ENCODE measurements around the gene BANF1. TPM values are rescaled to one million over a fixed set of nuclear protein-coding genes. Genes with fewer than 3 reads are reported as not detected.

Gene BANF1
- polyA plus RNA-seq, 1 donor (not counting 4 experiments of a cell fraction or from before 2014, with no cell fraction given), result 154 TPM

DNA sequence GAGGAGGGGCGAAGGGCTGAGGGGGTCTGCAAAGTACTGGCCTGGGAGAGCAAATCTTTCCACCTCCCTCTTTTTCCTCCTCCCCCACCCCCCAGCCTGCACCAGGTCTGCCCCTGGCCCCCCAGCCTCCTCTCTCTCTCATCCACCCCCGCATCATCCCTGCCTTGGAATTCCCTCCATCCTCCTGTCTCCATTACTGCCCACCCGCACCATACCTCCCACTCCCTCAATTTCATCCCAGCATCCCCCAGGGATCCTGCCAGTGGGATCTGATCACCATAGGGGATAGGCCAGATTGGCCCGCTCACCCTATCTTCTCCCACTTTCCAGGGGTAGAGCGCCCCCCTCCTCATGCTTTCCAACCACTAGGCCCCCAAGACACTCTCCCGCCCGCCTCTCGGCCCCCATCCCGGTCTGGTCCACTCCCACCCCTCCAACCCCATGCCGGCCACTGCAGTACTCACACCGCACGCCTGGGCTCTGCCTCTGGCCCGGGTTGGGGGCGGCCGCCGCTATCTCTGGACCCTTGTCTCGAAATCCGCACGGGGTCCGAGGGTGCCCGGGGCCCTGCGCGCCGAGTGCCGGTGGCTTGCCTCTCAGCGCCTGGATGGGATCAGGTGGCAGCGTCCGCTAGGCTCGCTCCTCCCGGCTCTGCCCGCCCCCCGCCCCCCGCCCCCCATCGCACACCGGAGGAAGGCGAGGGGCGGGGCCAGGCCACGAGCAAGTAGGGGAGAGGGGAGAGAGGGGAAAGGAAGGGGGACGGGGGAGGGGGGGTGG, 46.4 kb downstream of the BANF1 start, which contains the start of gene GAL3ST3:
Gene GAL3ST3, minus strand, starts transcription at position 615 of the 777 bp plus-strand sequence. CDS start 3,746 bp downstream, outside the sequence.
- Histone ChIP-seq H3K27me3 (ENCODE audit: control insufficient read depth, extremely low read depth, insufficient read depth, low read length) (peaks cover 11% of the 10 kb centered on the region), H3K4me3 (ENCODE audit: control insufficient read depth in 2 of 3, extremely low read depth in 1 of 3, insufficient read depth in 2 of 3, low read depth in 1 of 3, low read length in 3 of 3) (no peak within 1 kb of the TSS), H3K36me3 (ENCODE audit: control insufficient read depth in 2 of 2, extremely low read depth in 1 of 2, insufficient read depth in 2 of 2, low read length in 2 of 2) (no peaks in the 10 kb centered on the region), H3K79me2 (ENCODE audit: control insufficient read depth, insufficient read depth, low read length) (peaks cover 16% of the 10 kb centered on the region), H2AFZ (ENCODE audit: control insufficient read depth, low read length) (no peak within 1 kb of the TSS), H3K27ac (ENCODE audit: control insufficient read depth, insufficient read depth, low read length) (no peak within 1 kb of the TSS), H3K9me1 (ENCODE audit: control insufficient read depth, extremely low read depth, insufficient read depth, low read length) (no peaks in the 10 kb centered on the region), H4K20me1 (ENCODE audit: control insufficient read depth, extremely low read depth, insufficient read depth, low read length) (no peaks in the 10 kb centered on the region), H3K9me3 (ENCODE audit: control insufficient read depth, low read depth, low read length) (no peaks in the 10 kb centered on the region), H3K4me2 (ENCODE audit: control insufficient read depth, extremely low read depth, insufficient read depth, low read depth, low read length) (no peak within 1 kb of the TSS), H3K4me1 (ENCODE audit: control insufficient read depth, extremely low read depth, insufficient read depth, low read length) (peaks cover 17% of the 10 kb centered on the region), H3K9ac (ENCODE audit: control insufficient read depth, extremely low read depth, insufficient read depth, low read length) (no peak within 1 kb of the TSS)
- no peak for DNase-seq (ENCODE audit: low read depth, low spot score)
- dilution Hi-C loops (cut with MboI; ENCODE audit: extremely low pct_ligation_motif_present, low sequenced_read_pairs), result no loop called here
- TF ChIP-seq EZH2 (IDR thresholded peaks at IDR 0.05; ENCODE audit: low read length), result no peak
- TF ChIP-seq, protein P1, sequence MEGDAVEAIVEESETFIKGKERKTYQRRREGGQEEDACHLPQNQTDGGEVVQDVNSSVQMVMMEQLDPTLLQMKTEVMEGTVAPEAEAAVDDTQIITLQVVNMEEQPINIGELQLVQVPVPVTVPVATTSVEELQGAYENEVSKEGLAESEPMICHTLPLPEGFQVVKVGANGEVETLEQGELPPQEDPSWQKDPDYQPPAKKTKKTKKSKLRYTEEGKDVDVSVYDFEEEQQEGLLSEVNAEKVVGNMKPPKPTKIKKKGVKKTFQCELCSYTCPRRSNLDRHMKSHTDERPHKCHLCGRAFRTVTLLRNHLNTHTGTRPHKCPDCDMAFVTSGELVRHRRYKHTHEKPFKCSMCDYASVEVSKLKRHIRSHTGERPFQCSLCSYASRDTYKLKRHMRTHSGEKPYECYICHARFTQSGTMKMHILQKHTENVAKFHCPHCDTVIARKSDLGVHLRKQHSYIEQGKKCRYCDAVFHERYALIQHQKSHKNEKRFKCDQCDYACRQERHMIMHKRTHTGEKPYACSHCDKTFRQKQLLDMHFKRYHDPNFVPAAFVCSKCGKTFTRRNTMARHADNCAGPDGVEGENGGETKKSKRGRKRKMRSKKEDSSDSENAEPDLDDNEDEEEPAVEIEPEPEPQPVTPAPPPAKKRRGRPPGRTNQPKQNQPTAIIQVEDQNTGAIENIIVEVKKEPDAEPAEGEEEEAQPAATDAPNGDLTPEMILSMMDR (optimal IDR thresholded peaks at IDR 0.05 in 1 of 3, IDR thresholded peaks at IDR 0.05 in 1 of 3, conservative IDR thresholded peaks at IDR 0.05 in 1 of 3; ENCODE audit: extremely low read depth in 1 of 3, insufficient read depth in 2 of 3, low read length in 3 of 3), result no peak
- FAIRE-seq, result no peak

DNA sequence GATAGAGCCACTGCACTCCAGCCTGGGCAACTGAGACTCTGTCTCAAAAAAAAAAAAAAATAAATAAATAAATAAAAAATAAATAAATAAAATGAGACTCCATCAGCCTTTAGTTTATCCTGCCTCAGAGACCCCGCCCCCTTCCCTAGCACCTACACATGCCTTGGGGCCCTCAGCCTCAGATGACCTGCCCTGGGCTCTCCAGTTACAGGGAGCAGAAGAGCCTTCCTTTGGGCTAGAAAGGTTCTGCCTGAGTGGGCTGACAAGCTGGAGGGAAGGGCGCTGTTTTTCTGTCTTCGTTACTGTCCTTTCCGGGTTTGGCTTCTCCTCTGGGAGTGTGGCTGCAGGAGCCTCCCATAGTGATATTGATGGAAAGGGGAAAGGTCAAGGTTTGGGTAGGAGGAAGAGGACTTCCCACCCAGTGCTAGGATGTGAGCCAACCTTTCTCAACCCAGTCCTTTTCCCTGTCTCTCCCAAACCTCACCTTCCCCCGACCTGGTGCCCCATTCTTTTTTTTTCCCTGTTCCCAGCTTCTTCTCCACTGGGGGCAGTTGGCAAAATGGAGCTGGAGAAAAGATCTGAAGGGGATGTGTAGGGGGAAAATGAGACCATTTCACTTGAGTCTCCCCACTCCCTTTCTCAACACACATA, 48.4 kb downstream of the BANF1 start:
- H3K4me3 ChIP-seq (ENCODE audit: control insufficient read depth in 2 of 3, extremely low read depth in 1 of 3, insufficient read depth in 2 of 3, low read depth in 1 of 3, low read length in 3 of 3), result no peak overlapping the region
- H3K79me2 ChIP-seq (ENCODE audit: control insufficient read depth, insufficient read depth, low read length), result peaks cover 31% of the 10 kb centered on the region
- H3K4me1 ChIP-seq (ENCODE audit: control insufficient read depth, extremely low read depth, insufficient read depth, low read length), result peaks cover 17% of the 10 kb centered on the region
- dilution Hi-C loops (cut with MboI; ENCODE audit: extremely low pct_ligation_motif_present, low sequenced_read_pairs), result no loop called here
- H3K36me3 ChIP-seq (ENCODE audit: control insufficient read depth in 2 of 2, extremely low read depth in 1 of 2, insufficient read depth in 2 of 2, low read length in 2 of 2), result peaks cover 6 to 14% of the 10 kb centered on the region in 2 experiments
- peak overlapping the region; percentile 94 for H3K9ac ChIP-seq (ENCODE audit: control insufficient read depth, extremely low read depth, insufficient read depth, low read length)
- H3K9me1 ChIP-seq (ENCODE audit: control insufficient read depth, extremely low read depth, insufficient read depth, low read length), result no peaks in the 10 kb centered on the region
- TF ChIP-seq, protein P1 (optimal IDR thresholded peaks at IDR 0.05 in 1 of 3, IDR thresholded peaks at IDR 0.05 in 1 of 3, conservative IDR thresholded peaks at IDR 0.05 in 1 of 3; ENCODE audit: extremely low read depth in 1 of 3, insufficient read depth in 2 of 3, low read length in 3 of 3), result no peak
- no peak for TF ChIP-seq EZH2 (IDR thresholded peaks at IDR 0.05; ENCODE audit: low read length)
- H2AFZ ChIP-seq (ENCODE audit: control insufficient read depth, low read length), result peak overlapping the region; percentile 31
- H3K27ac ChIP-seq (ENCODE audit: control insufficient read depth, insufficient read depth, low read length), result peak overlapping the region; percentile 85
- FAIRE-seq, result no peak
- no peaks in the 10 kb centered on the region for H3K9me3 ChIP-seq (ENCODE audit: control insufficient read depth, low read depth, low read length)
- H4K20me1 ChIP-seq (ENCODE audit: control insufficient read depth, extremely low read depth, insufficient read depth, low read length), result no peaks in the 10 kb centered on the region
- peak overlapping the region; percentile 90 for H3K4me2 ChIP-seq (ENCODE audit: control insufficient read depth, extremely low read depth, insufficient read depth, low read depth, low read length)
- peaks cover 6% of the 10 kb centered on the region for H3K27me3 ChIP-seq (ENCODE audit: control insufficient read depth, extremely low read depth, insufficient read depth, low read length)
- DNase-seq (ENCODE audit: low read depth, low spot score), result no peak

Measured in keratinocyte (primary cell).